DOHH2 (cell line): Measurements from ENCODE around the gene EPS15.
A peak's percentile ranks its signal among the peaks of the same experiment; 100 is the strongest.

Experiments used
- H3F3A ChIP-seq: fragments of 200-600 bp; sonication (generic), shearing (Covaris generic); 2 replicates; pipeline ENCODE4 v1.6.0; 2016; ENCODE audit warnings: antibody characterized with exemption, mild to moderate bottlenecking; ENCODE audit not compliant: control insufficient read depth, insufficient read depth
- H3K27ac ChIP-seq: fragments of 200-600 bp; sonication (generic); 2 replicates; pipeline ENCODE4 v1.5.1; 2014; ENCODE audit warnings: low read depth, mild to moderate bottlenecking, low read length, moderate library complexity
- H3K27me3 ChIP-seq: fragments of 200-600 bp; sonication (generic); 2 replicates; pipeline ENCODE4 v1.6.1; 2014; ENCODE audit warnings: mild to moderate bottlenecking, low read length, mixed read lengths; ENCODE audit not compliant: control insufficient read depth
- H3K36me3 ChIP-seq: fragments of 200-600 bp; sonication (generic); 2 replicates; pipeline ENCODE4 v1.6.1; 2014; ENCODE audit warnings: mild to moderate bottlenecking, low read length, moderate library complexity, mixed read lengths; ENCODE audit not compliant: control insufficient read depth
- H3K4me1 ChIP-seq: fragments of 200-600 bp; sonication (generic); 2 replicates; pipeline ENCODE4 v1.6.1; 2014; ENCODE audit warnings: mild to moderate bottlenecking, low read length, mixed read lengths; ENCODE audit not compliant: control insufficient read depth
- H3K4me2 ChIP-seq: fragments of 200-600 bp; sonication (generic); 2 replicates; pipeline ENCODE4 v1.6.0; 2014; ENCODE audit warnings: mild to moderate bottlenecking, low read length, moderate library complexity
- H3K4me3 ChIP-seq: fragments of 200-600 bp; sonication (generic); 2 replicates; pipeline ENCODE4 v1.5.1; 2014; ENCODE audit warnings: mild to moderate bottlenecking, low read length, mixed read lengths
- H3K79me2 ChIP-seq: fragments of 200-600 bp; sonication (generic); 2 replicates; pipeline ENCODE4 v1.6.1; 2014; ENCODE audit warnings: mild to moderate bottlenecking, low read length, mixed read lengths; ENCODE audit not compliant: control insufficient read depth
- H3K9me2 ChIP-seq: fragments of 200-600 bp; sonication (generic); replicated peaks from 2 replicates; pipeline ENCODE4 v1.6.1; 2014; ENCODE audit warnings: mild to moderate bottlenecking, low read length, mixed read lengths; ENCODE audit not compliant: control insufficient read depth
- H3K9me3 ChIP-seq: fragments of 200-600 bp; sonication (generic); 2 replicates; pipeline ENCODE4 v1.6.1; 2014; ENCODE audit warnings: antibody characterized with exemption, low read length, mixed read lengths; ENCODE audit not compliant: control insufficient read depth, insufficient read depth
- H4K20me1 ChIP-seq: fragments of 200-600 bp; sonication (generic); 2 replicates; pipeline ENCODE4 v1.6.0; 2014; ENCODE audit warnings: low read depth, mild to moderate bottlenecking, antibody characterized with exemption, low read length, moderate library complexity; ENCODE audit not compliant: control insufficient read depth, insufficient read depth
- EZH2phosphoT487 ChIP-seq: fragments of 200-600 bp; sonication (generic); IDR thresholded peaks from 2 replicates; pipeline ENCODE4 v1.6.1; 2017; ENCODE audit warnings: borderline replicate concordance, mild to moderate bottlenecking, antibody characterized with exemption, low read length, moderate library complexity, mixed read lengths
- TF ChIP-seq, protein P1 (sequence below): fragments of 200-600 bp; sonication (generic); IDR thresholded peaks from one replicate; pipeline ENCODE4 v1.5.1; 2014; ENCODE audit warnings: antibody characterized with exemption, mild to moderate bottlenecking, low read depth, low read length; ENCODE audit not compliant: poor library complexity, severe bottlenecking

The EPS15 gene

GRCh38 chr1:51435878-51436277, 83.2 kb downstream of the EPS15 start:
- H3K9me3 ChIP-seq: no peaks in the 10 kb centered on the region

DNA sequence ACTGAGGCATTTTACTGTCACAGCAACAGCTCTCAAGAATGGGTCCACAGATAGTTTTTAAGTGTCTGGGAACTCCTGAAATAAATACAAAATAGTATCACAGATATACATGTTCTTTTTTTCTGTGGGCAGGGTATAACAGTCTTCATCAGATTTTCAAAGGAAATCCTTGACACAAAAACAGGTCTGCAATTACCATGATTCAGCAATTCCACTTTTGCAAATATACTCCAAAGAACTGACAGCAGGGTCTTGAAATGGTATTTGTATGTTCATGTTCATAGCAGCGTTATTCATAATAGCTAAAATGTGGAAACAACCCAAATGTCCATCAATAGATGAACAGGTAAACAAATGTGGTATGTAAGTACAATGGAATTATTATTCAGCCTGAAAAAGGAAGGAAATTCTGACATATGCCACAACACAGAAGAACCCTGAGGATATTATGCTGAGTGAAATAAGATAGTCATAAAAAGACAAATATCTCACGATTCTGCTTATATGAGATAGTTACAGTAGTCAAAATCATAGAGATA, 85.0 kb downstream of the EPS15 start:
- no peak for TF ChIP-seq EZH2phosphoT487
- TF ChIP-seq, protein P1, sequence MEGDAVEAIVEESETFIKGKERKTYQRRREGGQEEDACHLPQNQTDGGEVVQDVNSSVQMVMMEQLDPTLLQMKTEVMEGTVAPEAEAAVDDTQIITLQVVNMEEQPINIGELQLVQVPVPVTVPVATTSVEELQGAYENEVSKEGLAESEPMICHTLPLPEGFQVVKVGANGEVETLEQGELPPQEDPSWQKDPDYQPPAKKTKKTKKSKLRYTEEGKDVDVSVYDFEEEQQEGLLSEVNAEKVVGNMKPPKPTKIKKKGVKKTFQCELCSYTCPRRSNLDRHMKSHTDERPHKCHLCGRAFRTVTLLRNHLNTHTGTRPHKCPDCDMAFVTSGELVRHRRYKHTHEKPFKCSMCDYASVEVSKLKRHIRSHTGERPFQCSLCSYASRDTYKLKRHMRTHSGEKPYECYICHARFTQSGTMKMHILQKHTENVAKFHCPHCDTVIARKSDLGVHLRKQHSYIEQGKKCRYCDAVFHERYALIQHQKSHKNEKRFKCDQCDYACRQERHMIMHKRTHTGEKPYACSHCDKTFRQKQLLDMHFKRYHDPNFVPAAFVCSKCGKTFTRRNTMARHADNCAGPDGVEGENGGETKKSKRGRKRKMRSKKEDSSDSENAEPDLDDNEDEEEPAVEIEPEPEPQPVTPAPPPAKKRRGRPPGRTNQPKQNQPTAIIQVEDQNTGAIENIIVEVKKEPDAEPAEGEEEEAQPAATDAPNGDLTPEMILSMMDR: no peak
- H3K9me2 ChIP-seq: no peaks in the 10 kb centered on the region
- H3K4me1 ChIP-seq: peaks cover 55% of the 10 kb centered on the region
- peak overlapping the region; percentile 39 for H3K27ac ChIP-seq
- no peaks in the 10 kb centered on the region for H4K20me1 ChIP-seq
- H3K36me3 ChIP-seq: peaks cover 66% of the 10 kb centered on the region
- H3K9me3 ChIP-seq: no peaks in the 10 kb centered on the region
- peak overlapping the region; percentile 64 for H3K4me2 ChIP-seq
- no peaks in the 10 kb centered on the region for H3K27me3 ChIP-seq
- H3K79me2 ChIP-seq: no peaks in the 10 kb centered on the region
- H3F3A ChIP-seq: no peaks in the 10 kb centered on the region
- H3K4me3 ChIP-seq: peak overlapping the region; percentile 39

More at GRCh38 chr1:51435878-51436277, 83.2 kb downstream of the EPS15 start:
- H4K20me1 ChIP-seq: no peaks in the 10 kb centered on the region
- H3K27me3 ChIP-seq: no peaks in the 10 kb centered on the region
- peaks cover 44% of the 10 kb centered on the region for H3K4me1 ChIP-seq
- no peaks in the 10 kb centered on the region for H3K79me2 ChIP-seq
- no peaks in the 10 kb centered on the region for H3K9me2 ChIP-seq
- H3K27ac ChIP-seq: no peak overlapping the region
- no peak overlapping the region for H3K4me2 ChIP-seq
- peaks cover 73% of the 10 kb centered on the region for H3K36me3 ChIP-seq
- 0 out of 2 replicates have a peak, but pooled peaks cover 2% of the 10 kb centered on the region for H3F3A ChIP-seq
- no peak overlapping the region for H3K4me3 ChIP-seq
- TF ChIP-seq, protein P1: no peak
- TF ChIP-seq EZH2phosphoT487: no peak

GRCh38 chr1:51433269-51433971, 85.6 kb downstream of the EPS15 start:
- Histone ChIP-seq H3K36me3 (peaks cover 63% of the 10 kb centered on the region), H3K79me2 (no peaks in the 10 kb centered on the region), H3F3A (no peaks in the 10 kb centered on the region), H3K4me3 (peak overlapping the region; percentile 39), H3K9me2 (no peaks in the 10 kb centered on the region), H3K27me3 (no peaks in the 10 kb centered on the region), H4K20me1 (no peaks in the 10 kb centered on the region), H3K4me2 (peak overlapping the region; percentile 64), H3K4me1 (peaks cover 55% of the 10 kb centered on the region), H3K9me3 (no peaks in the 10 kb centered on the region), H3K27ac (peak overlapping the region; percentile 39)
- no peak for TF ChIP-seq EZH2phosphoT487
- TF ChIP-seq, protein P1: no peak
